ENCODE data around the gene SMIM45.
A peak's percentile ranks its signal among the peaks of the same experiment; 100 is the strongest.

SMIM45 gene

DNA sequence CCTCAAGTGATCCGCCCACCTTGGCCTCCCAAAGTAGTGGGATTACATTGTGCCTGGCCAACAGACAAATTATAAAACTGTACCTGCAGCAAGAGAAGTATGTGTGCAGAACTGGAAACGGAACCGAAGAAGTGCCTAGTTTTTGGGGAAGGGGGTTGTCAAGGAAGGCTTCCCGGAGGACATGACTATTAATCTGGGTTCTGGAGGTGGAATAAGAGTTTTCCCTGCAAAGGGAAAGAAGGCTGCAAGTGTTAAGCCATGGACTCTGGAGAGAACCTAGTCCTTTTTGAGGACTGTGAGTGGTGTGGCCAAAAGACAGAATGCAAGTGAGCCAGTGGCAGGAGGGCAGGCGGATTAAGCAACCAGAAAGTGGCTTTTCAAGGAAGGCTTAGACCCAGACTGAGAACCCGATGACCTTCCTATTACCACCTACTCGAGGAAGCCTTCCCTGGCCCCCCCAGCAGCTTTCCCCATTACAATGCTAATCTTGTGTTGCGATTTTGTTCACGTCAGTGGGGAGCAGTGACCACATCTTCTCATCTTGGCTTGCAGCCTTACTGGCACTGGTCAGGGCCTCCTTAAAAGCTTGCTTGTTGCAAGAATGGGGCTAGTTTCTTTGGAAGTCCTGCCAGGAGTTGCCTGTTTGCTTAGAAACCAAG, 11.6 kb downstream of the SMIM45 start:
- TF ChIP-seq, protein P1, sequence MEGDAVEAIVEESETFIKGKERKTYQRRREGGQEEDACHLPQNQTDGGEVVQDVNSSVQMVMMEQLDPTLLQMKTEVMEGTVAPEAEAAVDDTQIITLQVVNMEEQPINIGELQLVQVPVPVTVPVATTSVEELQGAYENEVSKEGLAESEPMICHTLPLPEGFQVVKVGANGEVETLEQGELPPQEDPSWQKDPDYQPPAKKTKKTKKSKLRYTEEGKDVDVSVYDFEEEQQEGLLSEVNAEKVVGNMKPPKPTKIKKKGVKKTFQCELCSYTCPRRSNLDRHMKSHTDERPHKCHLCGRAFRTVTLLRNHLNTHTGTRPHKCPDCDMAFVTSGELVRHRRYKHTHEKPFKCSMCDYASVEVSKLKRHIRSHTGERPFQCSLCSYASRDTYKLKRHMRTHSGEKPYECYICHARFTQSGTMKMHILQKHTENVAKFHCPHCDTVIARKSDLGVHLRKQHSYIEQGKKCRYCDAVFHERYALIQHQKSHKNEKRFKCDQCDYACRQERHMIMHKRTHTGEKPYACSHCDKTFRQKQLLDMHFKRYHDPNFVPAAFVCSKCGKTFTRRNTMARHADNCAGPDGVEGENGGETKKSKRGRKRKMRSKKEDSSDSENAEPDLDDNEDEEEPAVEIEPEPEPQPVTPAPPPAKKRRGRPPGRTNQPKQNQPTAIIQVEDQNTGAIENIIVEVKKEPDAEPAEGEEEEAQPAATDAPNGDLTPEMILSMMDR (IDR thresholded peaks at IDR 0.05), result no peak

DNA sequence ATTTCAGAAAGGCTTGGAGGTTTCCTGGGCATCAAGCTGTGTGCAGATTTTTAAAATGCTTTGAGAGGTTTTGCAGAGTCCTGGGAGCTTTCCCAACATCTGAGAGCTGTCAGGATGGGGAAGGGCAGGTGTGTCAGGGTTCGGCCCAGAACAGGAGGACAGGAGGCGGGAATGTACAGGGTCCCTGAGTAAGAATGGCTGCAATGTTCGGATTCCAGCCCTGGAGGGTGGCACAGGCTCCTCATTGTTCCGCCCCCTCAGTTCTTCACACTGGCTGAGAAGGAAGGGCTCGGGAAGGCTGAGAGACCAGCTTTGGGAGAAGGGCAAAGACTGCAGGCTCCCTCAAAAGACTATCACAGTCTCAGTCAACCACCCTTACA, 12.2 kb downstream of the SMIM45 start:
- no peaks in the 10 kb centered on the region for H3K9me3 ChIP-seq
- no peaks in the 10 kb centered on the region for H3K36me3 ChIP-seq
- H3K4me1 ChIP-seq, result peaks cover 0 to 4% of the 10 kb centered on the region in 2 donors
- TF ChIP-seq, protein P1 (IDR thresholded peaks at IDR 0.05), result no peak
- H3K27me3 ChIP-seq, result no peaks in the 10 kb centered on the region
- no peak for DNase-seq (ENCODE audit: low spot score)
- no peak overlapping the region for H3K4me3 ChIP-seq
- H3K27ac ChIP-seq, result no peak overlapping the region

More for the DNA sequence above, 11.6 kb downstream of the SMIM45 start:
- DNase-seq (ENCODE audit: low spot score), result no peak
- Histone ChIP-seq H3K4me1 (peaks cover 0 to 4% of the 10 kb centered on the region in 2 donors), H3K27ac (no peak overlapping the region), H3K4me3 (no peak overlapping the region), H3K27me3 (no peaks in the 10 kb centered on the region), H3K9me3 (no peaks in the 10 kb centered on the region), H3K36me3 (no peaks in the 10 kb centered on the region)

DNA sequence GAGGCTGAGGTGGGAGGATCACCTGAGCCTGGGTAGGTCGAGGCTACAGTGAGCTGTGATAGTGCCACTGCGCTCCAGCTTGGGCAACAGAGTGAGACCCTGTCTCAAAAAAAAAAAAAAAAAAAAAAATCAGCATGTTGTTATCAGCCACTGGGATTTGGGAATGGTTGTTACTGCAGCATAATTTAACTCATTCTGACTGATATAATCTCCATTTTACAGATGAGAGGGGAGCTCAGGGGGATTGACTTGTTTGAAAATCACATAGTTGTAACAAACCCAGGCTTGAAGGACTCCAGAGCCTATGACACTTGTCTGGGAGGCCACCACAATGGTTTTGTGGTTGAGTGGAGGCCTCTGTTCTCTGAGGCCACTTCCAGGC, 14.3 kb downstream of the SMIM45 start:
- TF ChIP-seq, protein P1 (IDR thresholded peaks at IDR 0.05), result no peak
- H3K9me3 ChIP-seq, result no peaks in the 10 kb centered on the region
- no peak for DNase-seq (ENCODE audit: low spot score)
- H3K4me3 ChIP-seq, result no peak overlapping the region
- H3K4me1 ChIP-seq, result no peaks in the 10 kb centered on the region
- H3K27me3 ChIP-seq, result no peaks in the 10 kb centered on the region
- no peak overlapping the region for H3K27ac ChIP-seq
- H3K36me3 ChIP-seq, result no peaks in the 10 kb centered on the region

DNA sequence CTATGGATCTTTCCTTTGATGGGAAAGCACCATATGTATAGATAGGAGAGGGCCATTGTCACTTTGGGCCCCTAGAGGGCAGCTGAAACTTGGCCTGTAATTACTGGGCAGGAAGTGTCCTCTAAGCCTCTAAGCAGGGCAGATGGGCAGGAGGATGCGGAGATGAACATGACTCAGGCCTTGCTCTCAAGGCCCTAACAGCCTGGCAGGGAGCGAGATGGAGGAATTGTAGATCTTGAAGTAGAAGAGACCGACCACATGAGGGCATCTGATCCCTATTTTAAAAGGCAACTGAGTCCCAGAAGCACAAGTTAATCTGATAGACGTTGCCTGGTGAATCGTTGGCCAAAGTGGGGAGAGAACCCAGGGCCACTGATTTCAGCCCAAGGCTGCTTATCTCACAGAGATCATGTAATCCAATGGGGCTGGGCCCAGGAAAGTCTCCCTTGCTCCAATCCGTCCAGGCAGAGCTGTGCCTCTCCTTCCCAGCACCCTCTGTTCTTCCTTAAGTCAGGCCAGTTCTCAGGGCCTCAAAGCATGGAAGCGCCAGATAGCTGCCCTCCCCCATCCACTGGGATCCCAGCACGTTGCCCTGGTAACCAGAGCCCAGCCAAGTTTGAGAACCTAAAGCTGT, 14.8 kb downstream of the SMIM45 start:
- no peaks in the 10 kb centered on the region for H3K36me3 ChIP-seq
- DNase-seq (ENCODE audit: low spot score), result no peak
- H3K27me3 ChIP-seq, result no peaks in the 10 kb centered on the region
- H3K27ac ChIP-seq, result no peak overlapping the region
- no peak overlapping the region for H3K4me3 ChIP-seq
- no peaks in the 10 kb centered on the region for H3K9me3 ChIP-seq
- TF ChIP-seq, protein P1 (IDR thresholded peaks at IDR 0.05), result peak in 1 of 2 donors; percentile 17
- no peaks in the 10 kb centered on the region for H3K4me1 ChIP-seq

DNA sequence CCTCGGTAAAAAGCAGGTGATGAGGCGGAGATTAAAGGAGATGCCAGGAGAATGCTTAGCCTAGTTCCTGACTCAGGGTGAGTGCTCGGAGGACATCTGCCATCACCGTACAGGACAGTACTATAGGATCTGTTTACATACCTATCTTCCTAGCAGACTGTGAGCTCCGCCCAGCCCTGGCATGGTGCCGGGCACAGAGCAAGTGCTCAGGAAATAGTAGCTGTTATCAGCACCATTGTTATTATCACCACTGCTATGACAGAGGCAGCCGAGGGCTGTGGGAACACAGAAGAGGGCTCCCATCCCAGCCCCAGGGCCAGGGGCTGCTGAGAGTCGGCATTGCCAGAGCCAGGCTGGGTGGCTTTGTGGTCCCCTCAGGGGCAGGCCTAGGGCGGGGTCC, 16.7 kb downstream of the SMIM45 start:
- Histone ChIP-seq H3K9me3 (no peaks in the 10 kb centered on the region), H3K4me1 (no peaks in the 10 kb centered on the region), H3K36me3 (no peaks in the 10 kb centered on the region), H3K27ac (no peak overlapping the region), H3K4me3 (no peak overlapping the region), H3K27me3 (peaks cover 0 to 3% of the 10 kb centered on the region in 2 donors)
- DNase-seq (ENCODE audit: low spot score), result no peak
- TF ChIP-seq, protein P1 (IDR thresholded peaks at IDR 0.05), result no peak
